HepG2 (cell line): ENCODE results near the gene YBX2. TPM values are rescaled to one million over a fixed set of nuclear protein-coding genes. Genes with fewer than 3 reads are reported as not detected.

Source experiments
- ATAC-seq: fragments of 200-7000 bp; cut with Tn5 transposase; 3 replicates; pipeline ENCODE4 v1.9.1; 2020; ENCODE audit warnings: mild to moderate bottlenecking, moderate library complexity
- BruUV-seq: library from RNA; stranded (reverse); fragments of 400-500 nt; replicated peaks from 2 replicates; lab custom pipeline; 2021; lab: Mats Ljungman, UMichigan
- CTCF ChIA-PET: fragments of 300-600 bp; formaldehyde crosslinking; extraction: SDS; loops from one replicate; lab custom pipeline; 2021; ENCODE audit warnings: low total read pairs, inconsistent platforms, low intra/inter-chr PET ratio; lab: Yijun Ruan, JAX
- POLR2A ChIA-PET: fragments of 350-600 bp; sonication (Branson Sonifier 250); formaldehyde crosslinking; loops from one replicate; lab custom pipeline; 2020; ENCODE audit warnings: antibody characterized with exemption, inconsistent platforms; lab: Yijun Ruan, JAX
- DNase-seq: peaks from one replicate; pipeline ENCODE4 v3.0.0-alpha.2; 2015; ENCODE audit warnings: low spot score
- FAIRE-seq: peaks from 3 replicates; lab custom pipeline; 2011; peaks lifted over from hg19 to GRCh38; lab: Jason Lieb, UNC
- H2AFZ ChIP-seq: one replicate; pipeline ENCODE4 v1.6.1; 2011; ENCODE audit warnings: low read length, inconsistent platforms
- H3K27ac ChIP-seq: fragments of 300-600 bp; 3 replicates; pipeline ENCODE4 v1.8.0; 2011; ENCODE audit warnings: mixed run types, mild to moderate bottlenecking, mixed read lengths, low read length, inconsistent platforms; ENCODE audit not compliant: insufficient read depth; ENCODE audit errors: extremely low read length
- H3K27me3 ChIP-seq, 2 experiments: fragments of 200-600 bp in 1 of 2; 2 replicates in 1 of 2; 3 replicates in 1 of 2; pipeline versions ENCODE4 v1.6.0 to v1.8.0; 2011; ENCODE audit warnings: low read length in 2 of 2, mild to moderate bottlenecking in 2 of 2, moderate library complexity in 2 of 2, inconsistent platforms in 1 of 2; ENCODE audit not compliant: insufficient read depth in 2 of 2, control insufficient read depth in 1 of 2
- H3K36me3 ChIP-seq, 2 experiments: fragments of 200-600 bp in 1 of 2; replicated peaks in 1 of 2; 2 replicates in 1 of 2; 3 replicates in 1 of 2; pipeline versions ENCODE4 v1.5.1 to v1.8.0; 2011; ENCODE audit warnings: low read length in 2 of 2, inconsistent platforms in 1 of 2; ENCODE audit not compliant: insufficient read depth in 2 of 2, control insufficient read depth in 1 of 2
- H3K4me1 ChIP-seq: 2 replicates; pipeline ENCODE4 v1.5.1; 2012; ENCODE audit warnings: low read length, inconsistent platforms; ENCODE audit not compliant: insufficient read depth
- H3K4me2 ChIP-seq: 2 replicates; pipeline ENCODE4 v1.6.0; 2011; ENCODE audit warnings: low read depth, low read length, inconsistent platforms
- H3K4me3 ChIP-seq, 3 experiments: fragments of 200-600 bp in 1 of 3; sonication (generic), shearing (Covaris generic) in 1 of 3; replicated peaks in 1 of 3; 2 replicates each; pipeline ENCODE4 v1.5.1; 2011 to 2016; ENCODE audit warnings: low read length in 3 of 3, inconsistent platforms in 2 of 3, low read depth in 2 of 3, mild to moderate bottlenecking in 2 of 3, control low read depth in 1 of 3, mixed read lengths in 1 of 3; ENCODE audit not compliant: insufficient read depth in 1 of 3
- H3K79me2 ChIP-seq: one replicate; pipeline ENCODE4 v1.6.1; 2011; ENCODE audit warnings: low read length, inconsistent platforms; ENCODE audit not compliant: insufficient read depth
- H3K9ac ChIP-seq: 2 replicates; pipeline ENCODE4 v1.6.0; 2011; ENCODE audit warnings: mild to moderate bottlenecking, low read depth, low read length, inconsistent platforms; ENCODE audit not compliant: insufficient read depth
- H3K9me3 ChIP-seq: 2 replicates; pipeline ENCODE4 v1.5.1; 2012; ENCODE audit warnings: mild to moderate bottlenecking, low read length
- H4K20me1 ChIP-seq: 2 replicates; pipeline ENCODE4 v1.6.0; 2011; ENCODE audit warnings: inconsistent platforms, mild to moderate bottlenecking, low read length, moderate library complexity; ENCODE audit not compliant: insufficient read depth
- ATRX ChIP-seq: sonication (generic); formaldehyde crosslinking; IDR thresholded peaks from 2 replicates; pipeline ENCODE4 v1.4.0; 2020; ENCODE audit warnings: missing genetic modification reagents, borderline replicate concordance
- ELF3 ChIP-seq: IDR thresholded peaks from 2 replicates; pipeline ENCODE4 v1.6.1; 2016; ENCODE audit warnings: missing genetic modification reagents, missing compliant biosample characterization
- ETV5 ChIP-seq: IDR thresholded peaks from 2 replicates; pipeline ENCODE4 v1.6.1; 2018; ENCODE audit warnings: missing biosample characterization, missing genetic modification reagents, inconsistent platforms, borderline replicate concordance
- EZH2 ChIP-seq: conservative IDR thresholded peaks from 2 replicates; pipeline ENCODE4 v1.6.1; 2012; ENCODE audit warnings: mild to moderate bottlenecking, low read depth, low read length, moderate library complexity
- GATAD2A ChIP-seq: IDR thresholded peaks from 2 replicates; pipeline ENCODE4 v1.6.1; 2016
- HNF4A ChIP-seq: sonication (generic); formaldehyde crosslinking; IDR thresholded peaks from 2 replicates; pipeline ENCODE4 v1.4.0; 2020; ENCODE audit warnings: missing genetic modification reagents
- MED8 ChIP-seq: sonication (generic); formaldehyde crosslinking; IDR thresholded peaks from 2 replicates; pipeline ENCODE4 v1.8.1; 2023; ENCODE audit warnings: mild to moderate bottlenecking, missing genetic modification reagents; ENCODE audit not compliant: insufficient replicate concordance
- NFKB2 ChIP-seq: sonication (generic); formaldehyde crosslinking; IDR thresholded peaks from 2 replicates; pipeline ENCODE4 v1.4.0; 2020; ENCODE audit warnings: missing genetic modification reagents, borderline replicate concordance
- PAXIP1 ChIP-seq: sonication (generic); formaldehyde crosslinking; conservative IDR thresholded peaks from 2 replicates; pipeline ENCODE4 v1.4.0; 2020; ENCODE audit warnings: mild to moderate bottlenecking, missing genetic modification reagents, moderate library complexity
- SAP130 ChIP-seq: IDR thresholded peaks from 2 replicates; pipeline ENCODE4 v1.6.1; 2016; ENCODE audit warnings: low read depth
- SRSF9 ChIP-seq: fragments of 200-400 bp; formaldehyde crosslinking; IDR thresholded peaks from 2 replicates; pipeline ENCODE4 v1.6.1; 2018; ENCODE audit warnings: borderline replicate concordance, mild to moderate bottlenecking, low read depth, low read length; ENCODE audit not compliant: insufficient read depth, poor library complexity, severe bottlenecking
- TRIM22 ChIP-seq: fragments of 450-650 bp; IDR thresholded peaks from 2 replicates; pipeline ENCODE4 v1.6.1; 2017
- ZBTB14 ChIP-seq: sonication (generic); formaldehyde crosslinking; IDR thresholded peaks from 2 replicates; pipeline ENCODE4 v1.4.0; 2020; ENCODE audit warnings: missing genetic modification reagents
- ZBTB20 ChIP-seq: sonication (generic); formaldehyde crosslinking; IDR thresholded peaks from 2 replicates; pipeline ENCODE4 v1.8.1; 2023; ENCODE audit warnings: missing genetic modification reagents, low read depth, mild to moderate bottlenecking, borderline replicate concordance
- ZNF713 ChIP-seq: sonication (generic); formaldehyde crosslinking; IDR thresholded peaks from 2 replicates; pipeline ENCODE4 v1.4.0; 2020; ENCODE audit warnings: mild to moderate bottlenecking, missing genetic modification reagents
- WGBS: methylation state at CpG from one replicate; pipeline ENCODE4 v1.1.6; 2017; ENCODE audit warnings: low lambda C conversion rate; 5-methylcytosine and 5-hydroxymethylcytosine counted together
- in situ Hi-C: cut with HindIII; loops from 2 replicates; pipeline ENCODE4 v1.10.0; 2017; ENCODE audit warnings: low pct_unique_long_range_greater_than_20kb; ENCODE audit not compliant: extremely low pct_ligation_motif_present
- intact Hi-C: fragments of 100-400 bp; cut with micrococcal nuclease; formaldehyde crosslinking; loops from one replicate; pipeline ENCODE4 v1.10.0; 2022; ENCODE audit not compliant: unreplicated experiment
- polyA plus RNA-seq, 8 experiments: library from polyadenylated mRNA; depleted of rRNA in 3 of 8; stranded (reverse) in 7 of 8; unstranded in 1 of 8; fragments of >200 nt; fragmentation: Illumina TruSeq in 4 of 8; extraction: Trizol in 4 of 8; gene quantifications; 2 replicates each; pipeline versions ENCODE4 v1.2.1 to v1.2.3, GENCODE V29; 2011 to 2016; ENCODE audit warnings: low read depth in 4 of 8, missing spikeins in 1 of 8, mixed read lengths in 1 of 8; ENCODE audit not compliant: insufficient read depth in 1 of 8
- total RNA-seq, 5 experiments: library from RNA; depleted of rRNA; stranded (reverse); fragments of >200 nt; fragmentation: Illumina TruSeq; extraction: Trizol; gene quantifications; 2 replicates each; pipeline ENCODE4 v1.2.3, GENCODE V29; 2016; ENCODE audit warnings: low read depth in 1 of 5

The YBX2 gene
- total and polyA plus RNA-seq, 2 of the 13 experiments (the other 11 are each of a cell fraction or from before 2014, with no cell fraction given) = 0.12 to 0.22 TPM

DNA sequence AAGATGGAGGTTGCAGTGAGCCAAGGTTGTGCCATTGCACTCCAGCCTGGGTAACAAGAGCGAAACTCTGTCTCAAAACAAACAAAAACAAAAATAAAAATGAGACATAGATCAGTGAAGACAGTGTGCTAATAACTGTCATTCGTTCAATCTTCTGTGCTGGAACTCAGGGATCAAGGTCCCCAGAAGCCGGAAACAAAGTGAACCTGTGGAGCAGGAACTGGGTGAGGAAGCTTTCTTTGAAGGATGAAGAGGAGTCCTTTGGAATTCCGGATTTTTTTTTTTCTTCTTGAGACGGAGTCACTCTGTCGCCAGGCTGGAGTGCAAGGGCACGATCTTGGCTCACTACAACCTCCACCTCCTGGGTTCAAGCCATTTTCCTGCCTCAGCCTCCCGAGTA, 15.0 kb downstream of the YBX2 start:
- DNase-seq = no peak
- ChIA-PET CTCF (interaction anchor here (2.9 kb wide), 1 partner anchor 17 kb away, joined by 43 read pairs; no protein-coding TSS in a partner anchor), POLR2A (interaction anchor here (0.7 to 1.5 kb wide), 2 partner anchors 17 to 28 kb away, joined by 3 to 6 read pairs; partner anchors contain the start of gene CTDNEP1)
- H3K79me2 ChIP-seq = no peaks in the 10 kb centered on the region
- H3K4me1 ChIP-seq = peaks cover 38% of the 10 kb centered on the region
- peak overlapping the region; percentile 56 for H3K4me2 ChIP-seq
- no peak overlapping the region for H3K4me3 ChIP-seq
- H3K9ac ChIP-seq = no peak overlapping the region
- FAIRE-seq = no peak
- no peaks in the 10 kb centered on the region for H3K9me3 ChIP-seq
- H2AFZ ChIP-seq = no peak overlapping the region
- TF ChIP-seq ZNF713 (no peak), GATAD2A (0 out of 2 replicates have a peak, but pooled peaks have one; percentile 15), ELF3 (peak; percentile 43; the same call in 1 of the 2 replicates), HNF4A (peak; percentile 25), NFKB2 (no peak), MED8 (CRISPR knock-in tag) (no peak), EZH2 (no peak), ZBTB20 (no peak), SRSF9 (no peak), ETV5 (CRISPR knock-in tag) (peak; percentile 41; the same call in 1 of the 2 replicates), ATRX (no peak), PAXIP1 (0 out of 2 replicates have a peak, but pooled peaks have one; percentile 22), SAP130 (CRISPR knock-in tag) (0 out of 2 replicates have a peak, but pooled peaks have one; percentile 24), ZBTB14 (CRISPR knock-in tag) (no peak), TRIM22 (no peak)
- no peak for ATAC-seq
- in situ Hi-C loops = no loop called here
- no peak overlapping the region for H3K27ac ChIP-seq
- intact Hi-C loops = no loop called here
- peaks cover 2 to 4% of the 10 kb centered on the region in 2 experiments; a peak in 2 of 5 replicates for H3K36me3 ChIP-seq
- WGBS = 15% methylated on average over 8 of the region's 8 CpGs
- H3K27me3 ChIP-seq = no peaks in the 10 kb centered on the region
- H4K20me1 ChIP-seq = no peaks in the 10 kb centered on the region
- BruUV-seq = no TSS peak
